GM12891 (cell line): Measurements from ENCODE around the gene ZSCAN12.

ENCODE experiments used
- POLR2A ChIP-seq: IDR thresholded peaks from 2 replicates; pipeline ENCODE4 v1.6.1; 2011; ENCODE audit warnings: low read depth, low read length, control low read depth
- POLR2AphosphoS5 ChIP-seq: IDR thresholded peaks from 2 replicates; pipeline ENCODE4 v1.6.1; 2011; ENCODE audit warnings: low read depth, low read length, control low read depth
- TAF1 ChIP-seq: IDR thresholded peaks from 2 replicates; pipeline ENCODE4 v1.6.1; 2011; ENCODE audit warnings: low read depth, low read length, control low read depth

DNA sequence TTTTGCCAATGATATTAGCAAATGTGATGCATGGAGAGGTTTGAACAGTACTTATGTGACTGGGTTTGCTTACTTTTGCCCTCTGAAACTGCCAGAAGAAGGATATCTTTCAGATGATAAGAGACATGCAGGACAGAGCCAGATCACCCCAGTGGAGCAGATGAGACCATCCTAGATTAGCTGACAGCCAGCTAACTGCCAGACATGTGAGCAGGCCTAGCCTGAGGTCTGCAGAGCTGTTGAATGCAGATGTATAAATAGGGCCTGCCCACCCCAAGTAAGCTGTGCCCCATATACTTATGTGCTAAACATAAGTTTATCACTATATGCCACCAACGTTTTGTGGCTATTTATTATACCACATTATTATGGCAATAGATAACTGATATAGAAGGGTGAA is 69.5 kb downstream of the ZSCAN12 start:
- no peak for TF ChIP-seq POLR2A
- no peak for TF ChIP-seq POLR2AphosphoS5
- TF ChIP-seq TAF1, result no peak
